ENCODE results near the gene SRRM2.

Gene SRRM2

GRCh38 chr16:2786061-2786825 lies 33.8 kb downstream of the SRRM2 start:
- no peak overlapping the region for H3K4me3 ChIP-seq (ENCODE audit: low read depth, low read length)
- DNase-seq (ENCODE audit: low read depth), result no peak

GRCh38 chr16:2786826-2787151 lies 34.4 kb downstream of the SRRM2 start:
- H3K4me3 ChIP-seq (ENCODE audit: low read depth, low read length), result no peak overlapping the region
- DNase-seq (ENCODE audit: low read depth), result no peak

- H3K4me3 ChIP-seq (ENCODE audit: low read depth, low read length), result no peak within 1 kb of the TSS
- DNase-seq (ENCODE audit: low read depth), result no peak
Observed at GRCh38 chr16:2787406-2787805, 35.0 kb downstream of the SRRM2 start, which contains the start of gene PRSS33. Gene PRSS33, minus strand, starts transcription at chr16:2787560. Its CDS starts 1,013 bp downstream, at chr16:2786547.

DNA sequence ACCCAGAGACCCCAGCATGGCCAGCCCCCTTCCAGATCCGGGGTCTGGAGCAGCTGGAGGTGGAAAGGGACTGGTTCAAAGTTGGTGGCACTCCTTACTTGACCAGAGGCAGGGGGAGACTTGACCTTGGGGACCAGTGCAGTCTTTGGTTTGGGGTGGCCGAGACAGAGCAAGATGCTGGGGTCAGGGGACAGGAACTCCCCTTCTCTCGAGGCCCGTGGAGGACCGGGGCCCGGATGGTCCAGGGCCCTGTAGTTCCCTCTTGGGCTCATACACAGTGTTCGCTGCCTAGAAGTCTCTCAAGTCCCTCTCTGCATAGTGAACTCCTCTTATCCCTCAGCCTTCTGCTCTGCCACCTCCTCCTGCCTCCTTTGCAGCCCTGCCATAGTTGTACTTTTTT lies 35.5 kb downstream of the SRRM2 start:
- no peak for DNase-seq (ENCODE audit: low read depth)
- no peak overlapping the region for H3K4me3 ChIP-seq (ENCODE audit: low read depth, low read length)

GRCh38 chr16:2790631-2791030 lies 38.2 kb downstream of the SRRM2 start:
- DNase-seq (ENCODE audit: low read depth), result no peak

DNA sequence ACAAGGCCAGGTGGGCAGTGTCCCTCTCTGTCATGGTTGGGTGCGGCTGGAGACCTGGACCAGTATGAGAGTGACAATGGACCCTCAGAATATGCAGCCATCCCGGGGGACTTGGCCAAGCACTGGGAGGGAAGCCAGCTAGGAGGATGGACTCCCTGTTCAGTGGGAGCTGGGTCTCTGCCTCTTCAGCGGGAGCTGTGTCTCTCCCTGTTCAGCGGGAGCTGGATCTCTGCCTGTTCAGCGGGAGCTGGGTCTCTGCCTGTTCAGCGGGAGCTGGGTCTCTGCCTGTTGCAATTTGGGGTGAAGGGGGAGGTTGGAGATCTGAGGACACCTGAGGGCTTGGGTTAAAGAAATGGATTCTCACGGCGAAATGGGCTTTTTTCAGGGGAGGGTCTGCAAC lies 38.7 kb downstream of the SRRM2 start:
- no peak for DNase-seq (ENCODE audit: low read depth)
- no peak overlapping the region for H3K4me3 ChIP-seq (ENCODE audit: low read depth, low read length)

More at GRCh38 chr16:2790631-2791030, 38.2 kb downstream of the SRRM2 start:
- H3K4me3 ChIP-seq (ENCODE audit: low read depth, low read length), result no peak overlapping the region

DNA sequence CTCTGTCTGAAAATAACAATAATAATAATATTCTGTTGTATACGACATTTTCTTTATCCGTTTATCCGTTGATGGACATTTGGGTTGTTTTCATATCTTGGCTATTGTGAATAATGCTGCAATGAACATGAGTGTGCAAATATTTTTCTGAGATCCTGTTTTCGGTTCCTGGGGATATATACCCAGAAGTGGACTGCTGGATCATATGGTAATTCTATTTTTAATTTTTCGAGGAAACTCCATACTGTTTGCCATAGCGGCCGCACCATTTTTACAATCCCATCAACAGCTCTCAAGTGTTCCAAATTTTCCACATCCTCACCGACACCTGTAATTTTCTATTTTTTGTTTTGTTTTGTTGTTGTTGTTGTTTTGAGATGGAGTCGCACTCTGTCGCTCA lies 40.5 kb downstream of the SRRM2 start:
- DNase-seq (ENCODE audit: low read depth), result no peak
- no peak overlapping the region for H3K4me3 ChIP-seq (ENCODE audit: low read depth, low read length)

- no peak for DNase-seq (ENCODE audit: low read depth)
- H3K4me3 ChIP-seq (ENCODE audit: low read depth, low read length), result no peak overlapping the region
Observed at GRCh38 chr16:2795395-2796143, 43.1 kb downstream of the SRRM2 start.

DNA sequence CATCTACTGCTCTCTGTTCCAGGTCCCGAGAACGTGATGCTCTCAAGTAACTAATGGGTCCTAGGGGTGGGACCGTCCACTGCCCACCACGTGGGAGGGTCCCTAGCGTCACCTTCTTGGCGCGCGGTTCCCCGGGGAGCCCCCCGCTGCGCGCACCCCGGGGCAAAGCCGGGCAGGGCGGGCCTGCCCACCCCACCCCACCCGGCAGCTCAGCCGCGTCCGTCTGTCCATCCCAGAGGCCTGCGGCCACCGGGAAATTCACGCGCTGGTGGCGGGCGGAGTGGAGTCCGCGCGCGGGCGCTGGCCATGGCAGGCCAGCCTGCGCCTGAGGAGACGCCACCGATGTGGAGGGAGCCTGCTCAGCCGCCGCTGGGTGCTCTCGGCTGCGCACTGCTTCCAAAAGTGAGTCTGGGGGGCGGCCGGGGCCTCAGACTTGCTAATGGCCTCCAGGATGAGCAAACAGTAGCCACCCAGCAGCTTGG lies 46.3 kb downstream of the SRRM2 start:
- DNase-seq (ENCODE audit: low read depth), result no peak
- no peak overlapping the region for H3K4me3 ChIP-seq (ENCODE audit: low read depth, low read length)

GRCh38 chr16:2799205-2799858 lies 46.9 kb downstream of the SRRM2 start:
- DNase-seq (ENCODE audit: low read depth), result no peak
- H3K4me3 ChIP-seq (ENCODE audit: low read depth, low read length), result no peak overlapping the region

DNA sequence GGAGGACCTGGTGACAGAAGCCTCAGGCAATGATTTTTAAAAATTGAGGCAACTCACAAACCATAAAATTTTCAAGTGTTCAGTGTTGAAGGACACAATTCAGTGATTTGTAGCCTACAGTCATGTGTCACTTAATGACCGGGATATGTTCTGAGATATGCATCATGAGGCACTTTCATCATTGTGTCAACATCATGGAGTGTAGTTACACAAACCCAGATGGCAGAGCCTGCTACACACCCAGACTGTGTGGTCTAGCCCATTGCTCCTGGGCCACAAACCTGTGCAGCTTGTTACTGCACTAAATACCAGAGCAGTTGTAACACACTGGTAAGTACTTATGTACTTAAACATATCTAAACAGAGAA lies 47.4 kb downstream of the SRRM2 start:
- no peak overlapping the region for H3K4me3 ChIP-seq (ENCODE audit: low read depth, low read length)
- DNase-seq (ENCODE audit: low read depth), result no peak

DNA sequence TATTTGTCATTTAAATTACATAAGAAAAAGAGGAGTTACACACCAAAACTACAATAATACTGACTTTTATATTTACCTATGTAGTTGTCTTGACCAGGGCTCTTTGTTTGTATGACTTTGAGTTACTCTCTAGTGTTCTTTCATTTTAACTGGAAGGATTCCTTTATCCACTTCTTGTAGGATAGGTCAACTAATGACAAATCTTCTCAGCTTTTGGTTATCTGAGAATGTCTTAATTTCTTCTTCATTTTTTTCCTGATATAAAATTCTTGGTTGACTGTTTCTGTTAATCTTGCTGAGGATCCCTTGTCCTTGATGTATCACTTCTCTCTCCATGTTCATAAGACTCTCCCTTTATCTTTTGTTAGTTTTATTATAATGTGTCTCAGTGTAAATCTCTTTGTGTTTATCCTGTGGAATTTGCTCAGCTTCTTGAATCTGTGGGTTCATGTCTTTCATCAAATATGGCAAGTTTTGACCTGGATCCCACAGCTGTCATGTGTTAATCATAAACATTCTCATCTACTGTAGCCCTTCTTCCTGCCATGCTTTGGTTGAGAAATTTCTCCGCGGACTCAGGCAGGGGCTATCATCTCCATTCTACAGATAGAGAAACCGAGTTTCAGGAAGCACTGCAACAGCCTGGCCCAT lies 51.2 kb downstream of the SRRM2 start:
- DNase-seq (ENCODE audit: low read depth), result no peak
- H3K4me3 ChIP-seq (ENCODE audit: low read depth, low read length), result no peak overlapping the region

GRCh38 chr16:2804728-2805127 lies 52.3 kb downstream of the SRRM2 start:
- no peak overlapping the region for H3K4me3 ChIP-seq (ENCODE audit: low read depth, low read length)
- no peak for DNase-seq (ENCODE audit: low read depth)

- H3K4me3 ChIP-seq (ENCODE audit: low read depth, low read length), result no peak overlapping the region
Observed at GRCh38 chr16:2806286-2806685, 53.8 kb downstream of the SRRM2 start.

GRCh38 chr16:2808181-2808580 lies 55.7 kb downstream of the SRRM2 start:
- no peak for DNase-seq (ENCODE audit: low read depth)
- no peak overlapping the region for H3K4me3 ChIP-seq (ENCODE audit: low read depth, low read length)

More at GRCh38 chr16:2806286-2806685, 53.8 kb downstream of the SRRM2 start:
- DNase-seq (ENCODE audit: low read depth), result no peak

GRCh38 chr16:2809149-2809760 lies 56.8 kb downstream of the SRRM2 start:
- no peak for DNase-seq (ENCODE audit: low read depth)
- no peak overlapping the region for H3K4me3 ChIP-seq (ENCODE audit: low read depth, low read length)

GRCh38 chr16:2810651-2811050 lies 58.2 kb downstream of the SRRM2 start:
- DNase-seq (ENCODE audit: low read depth), result no peak
- no peak overlapping the region for H3K4me3 ChIP-seq (ENCODE audit: low read depth, low read length)

- DNase-seq (ENCODE audit: low read depth), result no peak
- H3K4me3 ChIP-seq (ENCODE audit: low read depth, low read length), result no peak overlapping the region
Observed at GRCh38 chr16:2811703-2812471, 59.4 kb downstream of the SRRM2 start.

GRCh38 chr16:2813771-2814221 lies 61.4 kb downstream of the SRRM2 start:
- no peak for DNase-seq (ENCODE audit: low read depth)
- H3K4me3 ChIP-seq (ENCODE audit: low read depth, low read length), result no peak overlapping the region
